ENCODE measurements around the gene TLX2.

GRCh38 chr2:74516650-74517049, 2.4 kb downstream of the TLX2 start:
- TF ChIP-seq CTCF (IDR thresholded peaks at IDR 0.05; ENCODE audit: extremely low read depth in 1 of 2, insufficient read depth in 1 of 2, low read depth in 1 of 2, low read length in 2 of 2) (no peak), MYC (IDR thresholded peaks at IDR 0.05; ENCODE audit: low read depth, low read length) (no peak), MAX (IDR thresholded peaks at IDR 0.05; ENCODE audit: insufficient read depth, insufficient read length) (no peak), GATA2 (IDR thresholded peaks at IDR 0.05; ENCODE audit: insufficient read depth, insufficient read length, low read depth, low read length) (no peak), POLR2A (IDR thresholded peaks at IDR 0.05; ENCODE audit: low read depth, low read length) (no peak), POLR2AphosphoS5 (IDR thresholded peaks at IDR 0.05; ENCODE audit: insufficient read depth, low read depth, low read length) (no peak), EZH2 (IDR thresholded peaks at IDR 0.05; ENCODE audit: borderline replicate concordance, low read depth, low read length, severe bottlenecking) (no peak), FOS (IDR thresholded peaks at IDR 0.05; ENCODE audit: borderline replicate concordance, insufficient read depth, low read length) (no peak), JUN (IDR thresholded peaks at IDR 0.05; ENCODE audit: borderline replicate concordance, insufficient read depth, insufficient read length, low read depth) (no peak)
